Measurements from ENCODE around the gene ARHGAP22.

Gene ARHGAP22

GRCh38 chr10:48414778-48415177 is 190.1 kb downstream of the ARHGAP22 start:
- no peak for DNase-seq (ENCODE audit: extremely low spot score, insufficient read length, low read depth)
- FAIRE-seq: no peak

GRCh38 chr10:48414160-48414559 is 190.7 kb downstream of the ARHGAP22 start:
- DNase-seq (ENCODE audit: extremely low spot score, insufficient read length, low read depth) (no peak), FAIRE-seq (no peak)

GRCh38 chr10:48412933-48413332 is 191.9 kb downstream of the ARHGAP22 start:
- DNase-seq (ENCODE audit: extremely low spot score, insufficient read length, low read depth): no peak
- FAIRE-seq: no peak

GRCh38 chr10:48412081-48412480 is 192.8 kb downstream of the ARHGAP22 start:
- DNase-seq (ENCODE audit: extremely low spot score, insufficient read length, low read depth) (no peak), FAIRE-seq (no peak)

GRCh38 chr10:48411510-48411909 is 193.4 kb downstream of the ARHGAP22 start:
- FAIRE-seq (no peak), DNase-seq (ENCODE audit: extremely low spot score, insufficient read length, low read depth) (no peak)

- DNase-seq (ENCODE audit: extremely low spot score, insufficient read length, low read depth) (no peak), FAIRE-seq (peak; percentile 5)
These were observed 194.4 kb downstream of the ARHGAP22 start for GRCh38 chr10:48410503-48410902.

- DNase-seq (ENCODE audit: extremely low spot score, insufficient read length, low read depth) (no peak), FAIRE-seq (no peak)
These were observed 198.2 kb downstream of the ARHGAP22 start for GRCh38 chr10:48406658-48407057.

GRCh38 chr10:48406204-48406603 is 198.7 kb downstream of the ARHGAP22 start:
- DNase-seq (ENCODE audit: extremely low spot score, insufficient read length, low read depth) (no peak), FAIRE-seq (no peak)

- FAIRE-seq (no peak), DNase-seq (ENCODE audit: extremely low spot score, insufficient read length, low read depth) (no peak)
These were observed 200.2 kb downstream of the ARHGAP22 start for GRCh38 chr10:48404646-48405045.

GRCh38 chr10:48400850-48401220 is 204.0 kb downstream of the ARHGAP22 start:
- FAIRE-seq (peak; percentile 51), DNase-seq (ENCODE audit: extremely low spot score, insufficient read length, low read depth) (no peak)

- DNase-seq (ENCODE audit: extremely low spot score, insufficient read length, low read depth): no peak
- FAIRE-seq: peak; percentile 5
These were observed 204.6 kb downstream of the ARHGAP22 start for GRCh38 chr10:48400129-48400849.

- FAIRE-seq: no peak
- no peak for DNase-seq (ENCODE audit: extremely low spot score, insufficient read length, low read depth)
These were observed 205.3 kb downstream of the ARHGAP22 start for GRCh38 chr10:48399551-48399950.

- no peak for FAIRE-seq
These were observed 205.8 kb downstream of the ARHGAP22 start for GRCh38 chr10:48399056-48399541.

GRCh38 chr10:48398261-48398660 is 206.6 kb downstream of the ARHGAP22 start:
- no peak for FAIRE-seq
- DNase-seq (ENCODE audit: extremely low spot score, insufficient read length, low read depth): no peak

More at GRCh38 chr10:48399056-48399541, 205.8 kb downstream of the ARHGAP22 start:
- no peak for DNase-seq (ENCODE audit: extremely low spot score, insufficient read length, low read depth)
